ENCODE results near the gene EXOC3L4. TPM values are rescaled to one million over a fixed set of nuclear protein-coding genes. Genes with fewer than 3 reads are reported as not detected.

Gene EXOC3L4
- total RNA-seq, 1 experiment from 2014 or later = not detected

GRCh38 chr14:103132381-103133209, 38.1 kb downstream of the EXOC3L4 start:
- no peak for TF ChIP-seq CTCF (IDR thresholded peaks at IDR 0.05; ENCODE audit: unreplicated experiment)
- Mint-ChIP-seq H3K4me1 (ENCODE audit: insufficient read depth, unreplicated experiment) (peaks cover 46% of the 10 kb centered on the region), H3K27me3 (ENCODE audit: insufficient read depth, unreplicated experiment) (no peaks in the 10 kb centered on the region), H3K4me3 (ENCODE audit: unreplicated experiment) (no peak overlapping the region), H3K27ac (ENCODE audit: low read depth, unreplicated experiment) (no peak overlapping the region), H3K36me3 (ENCODE audit: insufficient read depth, unreplicated experiment) (peaks cover 11% of the 10 kb centered on the region), H3K9me3 (ENCODE audit: unreplicated experiment) (no peaks in the 10 kb centered on the region)
- DNase-seq (ENCODE audit: unreplicated experiment) = no peak
- ChIA-PET CTCF (interaction anchor here (1.5 kb wide), 1 partner anchor 160 kb away, joined by 6 read pairs; no protein-coding TSS in a partner anchor), POLR2A (no interaction called here)
- BruUV-seq (replicated peaks) = no TSS peak
- intact Hi-C loops (cut with micrococcal nuclease) = no loop called here

- no TSS peak for BruUV-seq (replicated peaks)
- Mint-ChIP-seq H3K27ac (ENCODE audit: low read depth, unreplicated experiment) (no peak overlapping the region), H3K27me3 (ENCODE audit: insufficient read depth, unreplicated experiment) (no peaks in the 10 kb centered on the region), H3K4me1 (ENCODE audit: insufficient read depth, unreplicated experiment) (peaks cover 38% of the 10 kb centered on the region), H3K4me3 (ENCODE audit: unreplicated experiment) (no peak overlapping the region), H3K9me3 (ENCODE audit: unreplicated experiment) (no peaks in the 10 kb centered on the region), H3K36me3 (ENCODE audit: insufficient read depth, unreplicated experiment) (peaks cover 11% of the 10 kb centered on the region)
- no peak for TF ChIP-seq CTCF (IDR thresholded peaks at IDR 0.05; ENCODE audit: unreplicated experiment)
- intact Hi-C loops (cut with micrococcal nuclease) = no loop called here
- ChIA-PET CTCF (interaction anchor here (1.4 to 1.5 kb wide), 2 partner anchors 28 to 159 kb away, joined by 3 to 6 read pairs; no protein-coding TSS in a partner anchor), POLR2A (interaction anchor here (0.6 kb wide), 1 partner anchor 975 kb away, joined by 3 read pairs; no protein-coding TSS in a partner anchor)
- DNase-seq (ENCODE audit: unreplicated experiment) = no peak
Measured at GRCh38 chr14:103133210-103134140, 39.0 kb downstream of the EXOC3L4 start.

- no peak overlapping the region for H3K4me3 Mint-ChIP-seq (ENCODE audit: unreplicated experiment)
- CTCF ChIA-PET = interaction anchor here (1.4 to 1.5 kb wide), 2 partner anchors 29 to 158 kb away, joined by 3 to 6 read pairs; no protein-coding TSS in a partner anchor
- TF ChIP-seq CTCF (IDR thresholded peaks at IDR 0.05; ENCODE audit: unreplicated experiment) = no peak
- peaks cover 28% of the 10 kb centered on the region for H3K4me1 Mint-ChIP-seq (ENCODE audit: insufficient read depth, unreplicated experiment)
- no peak overlapping the region for H3K27ac Mint-ChIP-seq (ENCODE audit: low read depth, unreplicated experiment)
- H3K9me3 Mint-ChIP-seq (ENCODE audit: unreplicated experiment) = no peaks in the 10 kb centered on the region
- BruUV-seq (replicated peaks) = no TSS peak
- intact Hi-C loops (cut with micrococcal nuclease) = no loop called here
- DNase-seq (ENCODE audit: unreplicated experiment) = no peak
- no peaks in the 10 kb centered on the region for H3K27me3 Mint-ChIP-seq (ENCODE audit: insufficient read depth, unreplicated experiment)
- POLR2A ChIA-PET = no interaction called here
- H3K36me3 Mint-ChIP-seq (ENCODE audit: insufficient read depth, unreplicated experiment) = peaks cover 11% of the 10 kb centered on the region
Measured at GRCh38 chr14:103134405-103134804, 39.9 kb downstream of the EXOC3L4 start.

GRCh38 chr14:103134919-103135318, 40.4 kb downstream of the EXOC3L4 start:
- ChIA-PET CTCF (interaction anchor here (0.7 to 1.4 kb wide), 3 partner anchors 8 to 158 kb away, joined by 3 to 4 read pairs (median 3); no protein-coding TSS in a partner anchor), POLR2A (no interaction called here)
- intact Hi-C loops (cut with micrococcal nuclease) = no loop called here
- Mint-ChIP-seq H3K4me1 (ENCODE audit: insufficient read depth, unreplicated experiment) (peaks cover 23% of the 10 kb centered on the region), H3K4me3 (ENCODE audit: unreplicated experiment) (no peak overlapping the region), H3K27ac (ENCODE audit: low read depth, unreplicated experiment) (no peak overlapping the region), H3K27me3 (ENCODE audit: insufficient read depth, unreplicated experiment) (no peaks in the 10 kb centered on the region), H3K9me3 (ENCODE audit: unreplicated experiment) (no peaks in the 10 kb centered on the region), H3K36me3 (ENCODE audit: insufficient read depth, unreplicated experiment) (peaks cover 11% of the 10 kb centered on the region)
- DNase-seq (ENCODE audit: unreplicated experiment) = no peak
- BruUV-seq (replicated peaks) = no TSS peak
- no peak for TF ChIP-seq CTCF (IDR thresholded peaks at IDR 0.05; ENCODE audit: unreplicated experiment)
